ENCODE data around the gene PPRC1. TPM values are rescaled to one million over a fixed set of nuclear protein-coding genes. Genes with fewer than 3 reads are reported as not detected.

The PPRC1 gene
- total RNA-seq, 2 donors from 2014 or later = 19.8 to 24.4 TPM

DNA sequence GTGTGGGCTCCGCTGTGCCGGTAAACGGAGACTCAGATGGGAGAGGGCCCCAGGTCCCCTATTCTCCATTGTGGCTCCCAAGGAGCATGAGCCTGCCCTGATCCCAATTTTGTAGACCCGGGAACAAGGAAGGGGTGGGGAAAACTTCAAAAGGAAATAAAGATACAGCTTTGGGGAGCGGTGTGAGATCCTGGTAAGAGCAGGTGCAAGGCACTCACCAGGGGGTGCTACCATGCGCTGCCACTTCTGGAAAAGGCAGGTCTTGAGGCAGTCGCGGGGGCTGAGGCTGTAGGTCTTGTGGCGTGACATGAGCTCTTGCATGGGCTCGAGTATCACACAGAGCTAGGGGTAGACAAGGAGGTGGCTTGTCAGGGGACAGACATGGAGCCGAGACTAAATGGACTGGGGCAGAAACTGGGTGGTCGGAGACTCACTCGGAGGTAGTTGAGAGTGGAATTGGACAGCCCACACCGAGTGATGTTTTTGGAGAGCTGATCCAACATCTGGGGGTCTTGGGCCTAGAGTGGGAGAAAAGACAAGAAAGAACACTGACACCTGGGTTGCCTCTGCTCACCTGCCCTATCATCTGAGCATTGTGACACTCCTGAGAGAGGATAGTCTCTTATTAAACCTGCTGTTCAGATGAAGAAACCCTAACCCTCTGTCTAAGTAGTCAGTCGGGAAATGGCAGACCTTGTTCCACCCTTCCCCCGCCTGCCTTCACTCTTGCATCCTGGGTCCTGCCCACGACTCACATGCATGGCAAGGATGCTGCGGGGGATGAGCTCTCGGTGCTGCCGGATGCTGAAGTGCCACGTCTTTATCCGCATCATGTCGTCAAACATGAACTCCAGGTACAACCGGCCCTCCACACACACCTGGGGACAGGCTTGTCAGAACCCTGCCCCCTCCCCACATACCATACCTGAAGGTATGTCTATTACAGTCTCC is 23.4 kb upstream of the PPRC1 start:
- Histone ChIP-seq H3K4me1 (replicated peaks) (peaks cover 10% of the 10 kb centered on the region), H3K27me3 (replicated peaks; ENCODE audit: insufficient read depth) (no peaks in the 10 kb centered on the region), H3K27ac (no peak overlapping the region), H3K9me3 (no peaks in the 10 kb centered on the region), H3K36me3 (peaks cover 7 to 37% of the 10 kb centered on the region in 2 donors), H3K4me3 (no peak overlapping the region)
- TF ChIP-seq, protein P1, sequence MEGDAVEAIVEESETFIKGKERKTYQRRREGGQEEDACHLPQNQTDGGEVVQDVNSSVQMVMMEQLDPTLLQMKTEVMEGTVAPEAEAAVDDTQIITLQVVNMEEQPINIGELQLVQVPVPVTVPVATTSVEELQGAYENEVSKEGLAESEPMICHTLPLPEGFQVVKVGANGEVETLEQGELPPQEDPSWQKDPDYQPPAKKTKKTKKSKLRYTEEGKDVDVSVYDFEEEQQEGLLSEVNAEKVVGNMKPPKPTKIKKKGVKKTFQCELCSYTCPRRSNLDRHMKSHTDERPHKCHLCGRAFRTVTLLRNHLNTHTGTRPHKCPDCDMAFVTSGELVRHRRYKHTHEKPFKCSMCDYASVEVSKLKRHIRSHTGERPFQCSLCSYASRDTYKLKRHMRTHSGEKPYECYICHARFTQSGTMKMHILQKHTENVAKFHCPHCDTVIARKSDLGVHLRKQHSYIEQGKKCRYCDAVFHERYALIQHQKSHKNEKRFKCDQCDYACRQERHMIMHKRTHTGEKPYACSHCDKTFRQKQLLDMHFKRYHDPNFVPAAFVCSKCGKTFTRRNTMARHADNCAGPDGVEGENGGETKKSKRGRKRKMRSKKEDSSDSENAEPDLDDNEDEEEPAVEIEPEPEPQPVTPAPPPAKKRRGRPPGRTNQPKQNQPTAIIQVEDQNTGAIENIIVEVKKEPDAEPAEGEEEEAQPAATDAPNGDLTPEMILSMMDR (IDR thresholded peaks at IDR 0.05) = no peak
- no peak for TF ChIP-seq POLR2AphosphoS5 (IDR thresholded peaks at IDR 0.05)
- no peak for TF ChIP-seq POLR2A (IDR thresholded peaks at IDR 0.05)
- intact Hi-C loops (cut with DNase I) = loop anchor here (5.0 kb wide), 1 partner anchor 42 kb away; the partner anchor contains the start of gene HPS6
- no peak for DNase-seq (ENCODE audit: low spot score)
- 86% methylated on average over 24 of the region's 24 CpGs for WGBS

GRCh38 chr10:102111276-102111675 is 21.6 kb upstream of the PPRC1 start:
- H3K4me1 ChIP-seq (replicated peaks) = peaks cover 14% of the 10 kb centered on the region

DNA sequence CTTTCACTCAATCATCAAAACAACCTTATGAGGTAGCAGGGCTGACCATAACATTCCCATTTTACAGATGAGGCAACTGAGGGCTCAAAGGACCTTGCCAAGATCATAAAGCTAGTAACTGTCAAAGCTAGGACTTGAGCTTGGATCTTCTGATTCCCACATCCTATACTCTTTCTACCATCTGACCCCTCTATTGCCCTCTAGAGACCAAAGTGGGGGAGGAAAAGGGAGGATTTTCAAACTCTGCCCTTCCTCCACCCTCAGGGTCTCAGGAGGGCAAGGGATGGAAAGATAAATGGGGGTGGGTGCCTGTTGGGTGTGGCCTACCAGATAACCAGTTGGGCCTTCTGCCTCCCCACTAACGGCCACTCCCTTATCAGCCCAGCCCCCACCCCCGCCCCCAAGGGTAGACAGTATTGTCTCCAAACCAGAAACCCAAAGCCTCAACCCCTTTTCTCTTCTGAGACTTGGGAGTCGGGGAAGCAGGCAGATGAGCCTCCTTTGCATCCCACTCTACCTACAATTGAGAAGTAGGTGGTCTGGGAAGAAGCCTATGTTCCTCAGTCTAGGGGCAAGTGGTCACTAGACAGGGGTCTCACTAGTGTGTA is 20.5 kb upstream of the PPRC1 start:
- no peak for DNase-seq (ENCODE audit: low spot score)
- Histone ChIP-seq H3K4me1 (replicated peaks) (peaks cover 22% of the 10 kb centered on the region), H3K27me3 (replicated peaks; ENCODE audit: insufficient read depth) (no peaks in the 10 kb centered on the region), H3K9me3 (no peaks in the 10 kb centered on the region), H3K4me3 (no peak overlapping the region), H3K36me3 (peaks cover 7 to 37% of the 10 kb centered on the region in 2 donors), H3K27ac (no peak overlapping the region)
- WGBS = 41% methylated on average over 3 of the region's 3 CpGs
- TF ChIP-seq, protein P1 (IDR thresholded peaks at IDR 0.05) = no peak
- TF ChIP-seq POLR2A (IDR thresholded peaks at IDR 0.05) (no peak), POLR2AphosphoS5 (IDR thresholded peaks at IDR 0.05) (no peak)
- intact Hi-C loops (cut with DNase I) = loop anchor here (5.0 kb wide), 1 partner anchor 45 kb away; the partner anchor contains the start of gene HPS6

More at GRCh38 chr10:102111276-102111675, 21.6 kb upstream of the PPRC1 start:
- Histone ChIP-seq H3K4me3 (no peak overlapping the region), H3K27me3 (replicated peaks; ENCODE audit: insufficient read depth) (no peaks in the 10 kb centered on the region), H3K9me3 (no peaks in the 10 kb centered on the region), H3K36me3 (peaks cover 7 to 37% of the 10 kb centered on the region in 2 donors), H3K27ac (no peak overlapping the region)
- TF ChIP-seq, protein P1 (IDR thresholded peaks at IDR 0.05) = no peak
- TF ChIP-seq POLR2AphosphoS5 (IDR thresholded peaks at IDR 0.05) = no peak
- no peak for TF ChIP-seq POLR2A (IDR thresholded peaks at IDR 0.05)
- no peak for DNase-seq (ENCODE audit: low spot score)
- intact Hi-C loops (cut with DNase I) = loop anchor here (5.0 kb wide), 1 partner anchor 44 kb away; the partner anchor contains the start of gene HPS6
- WGBS = 88% methylated on average over 12 of the region's 12 CpGs

- peaks cover 33% of the 10 kb centered on the region for H3K4me1 ChIP-seq (replicated peaks)
- peaks cover 5 to 29% of the 10 kb centered on the region in 2 donors for H3K36me3 ChIP-seq
- WGBS = 19% methylated on average over 7 of the region's 7 CpGs
- H3K4me3 ChIP-seq = peak overlapping the region; percentile 72 to 79
- no peak for TF ChIP-seq POLR2AphosphoS5 (IDR thresholded peaks at IDR 0.05)
- TF ChIP-seq, protein P1 (IDR thresholded peaks at IDR 0.05) = no peak
- TF ChIP-seq POLR2A (IDR thresholded peaks at IDR 0.05) = no peak
- DNase-seq (ENCODE audit: low spot score) = peak; percentile 28
- intact Hi-C loops (cut with DNase I) = loop anchor here (5.0 kb wide), 1 partner anchor 46 kb away; the partner anchor contains the start of gene HPS6
- no peaks in the 10 kb centered on the region for H3K9me3 ChIP-seq
- H3K27me3 ChIP-seq (replicated peaks; ENCODE audit: insufficient read depth) = no peaks in the 10 kb centered on the region
- peak overlapping the region; percentile 89 to 92 for H3K27ac ChIP-seq
Observed at GRCh38 chr10:102113261-102113955, 19.4 kb upstream of the PPRC1 start.

Data from prostate gland (tissue), 2 donors.